Testis (tissue), 3 donors: ENCODE measurements around the gene RASSF8. TPM values are rescaled to one million over a fixed set of nuclear protein-coding genes. Genes with fewer than 3 reads are reported as not detected.

Experiments
- DNase-seq: peaks from one replicate; pipeline ENCODE4 v3.0.0-alpha.2; 2019
- H3K27ac ChIP-seq, 2 donors: fragments of 200-600 bp; sonication (generic); one replicate each; pipeline ENCODE4 v1.5.1; 2019
- H3K27me3 ChIP-seq: fragments of 200-600 bp; sonication (generic); one replicate; pipeline ENCODE4 v1.5.1; 2019
- H3K36me3 ChIP-seq: fragments of 200-600 bp; sonication (generic); one replicate; pipeline ENCODE4 v1.5.1; 2017; ENCODE audit warnings: low read depth; ENCODE audit errors: missing control alignments
- H3K4me1 ChIP-seq: fragments of 200-600 bp; sonication (generic); one replicate; pipeline ENCODE4 v1.5.1; 2019
- H3K4me3 ChIP-seq, 2 donors: fragments of 200-600 bp; sonication (generic); one replicate each; pipeline ENCODE4 v1.5.1; 2017 to 2019
- H3K9me3 ChIP-seq: fragments of 200-600 bp; sonication (generic); one replicate; pipeline ENCODE4 v1.5.1; 2017
- POLR2A ChIP-seq: fragments of 450-650 bp; IDR thresholded peaks from one replicate; pipeline ENCODE4 v1.6.1; 2017; ENCODE audit warnings: antibody characterized with exemption, mild to moderate bottlenecking, moderate library complexity
- WGBS, 2 donors: methylation state at CpG; one replicate each; pipeline ENCODE4 v1.1.5; 2018; 5-methylcytosine and 5-hydroxymethylcytosine counted together
- intact Hi-C: fragments of 100-400 bp; cut with DNase I; formaldehyde crosslinking; loops from one replicate; pipeline ENCODE4 v1.15.1; 2023; ENCODE audit warnings: low total_unique reads
- polyA plus RNA-seq: library from polyadenylated mRNA; stranded (reverse); fragments of 350-450 nt; fragmentation: Illumina TruSeq; extraction: RNeasy Lipid Tissue Mini Kit (QIAGEN cat#74804); gene quantifications from one replicate; pipeline ENCODE4 v1.2.3, GENCODE V29; 2014; ENCODE audit warnings: low read depth, low replicate concordance; ENCODE audit not compliant: insufficient read depth
- total RNA-seq, 2 donors: library from RNA; depleted of rRNA; stranded (reverse); fragments of >200 nt; gene quantifications; one replicate each; pipeline ENCODE4 v1.2.3, GENCODE V29; 2016
- TF ChIP-seq, protein P1 (sequence below), 3 experiments: fragments of 450-650 bp in 2 of 3; fragments of 200-600 bp in 1 of 3; sonication (generic) in 1 of 3; IDR thresholded peaks; one replicate each; pipeline ENCODE4 v1.5.1; 2016 to 2019; ENCODE audit warnings: antibody characterized with exemption in 3 of 3, mild to moderate bottlenecking in 2 of 3, moderate library complexity in 1 of 3

Gene RASSF8
- total and polyA plus RNA-seq, 3 donors from 2014 or later = 71.7 to 93.5 (median 90.0) TPM

DNA sequence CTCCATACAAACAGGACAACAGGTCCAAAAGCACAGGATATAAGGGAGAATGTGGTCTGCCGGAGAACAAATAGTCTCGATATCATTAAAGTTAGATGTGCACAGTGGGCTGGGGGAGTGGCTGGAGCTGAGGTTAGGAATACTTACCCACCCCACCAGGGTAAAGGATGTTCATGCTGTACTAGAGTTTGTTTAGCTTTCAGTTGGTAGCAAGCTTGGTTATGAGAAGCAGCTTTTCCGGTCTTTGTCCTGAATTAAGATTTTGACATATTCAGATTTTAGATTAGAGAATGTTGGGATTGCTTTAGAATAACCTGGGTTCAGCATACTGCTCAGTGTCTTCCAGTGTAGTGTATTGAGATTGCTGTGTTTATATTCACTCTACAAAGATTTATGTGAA lies 16.7 kb downstream of the RASSF8 start:
- no peak overlapping the region for H3K27ac ChIP-seq
- no peaks in the 10 kb centered on the region for H3K9me3 ChIP-seq
- H3K36me3 ChIP-seq = no peaks in the 10 kb centered on the region
- 62 to 67% methylated on average over 3 of the region's 3 CpGs for WGBS, 2 donors
- TF ChIP-seq, protein P1, sequence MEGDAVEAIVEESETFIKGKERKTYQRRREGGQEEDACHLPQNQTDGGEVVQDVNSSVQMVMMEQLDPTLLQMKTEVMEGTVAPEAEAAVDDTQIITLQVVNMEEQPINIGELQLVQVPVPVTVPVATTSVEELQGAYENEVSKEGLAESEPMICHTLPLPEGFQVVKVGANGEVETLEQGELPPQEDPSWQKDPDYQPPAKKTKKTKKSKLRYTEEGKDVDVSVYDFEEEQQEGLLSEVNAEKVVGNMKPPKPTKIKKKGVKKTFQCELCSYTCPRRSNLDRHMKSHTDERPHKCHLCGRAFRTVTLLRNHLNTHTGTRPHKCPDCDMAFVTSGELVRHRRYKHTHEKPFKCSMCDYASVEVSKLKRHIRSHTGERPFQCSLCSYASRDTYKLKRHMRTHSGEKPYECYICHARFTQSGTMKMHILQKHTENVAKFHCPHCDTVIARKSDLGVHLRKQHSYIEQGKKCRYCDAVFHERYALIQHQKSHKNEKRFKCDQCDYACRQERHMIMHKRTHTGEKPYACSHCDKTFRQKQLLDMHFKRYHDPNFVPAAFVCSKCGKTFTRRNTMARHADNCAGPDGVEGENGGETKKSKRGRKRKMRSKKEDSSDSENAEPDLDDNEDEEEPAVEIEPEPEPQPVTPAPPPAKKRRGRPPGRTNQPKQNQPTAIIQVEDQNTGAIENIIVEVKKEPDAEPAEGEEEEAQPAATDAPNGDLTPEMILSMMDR (IDR thresholded peaks at IDR 0.05) = no peak
- no peak for TF ChIP-seq POLR2A
- intact Hi-C loops = no loop called here
- H3K4me3 ChIP-seq = no peak overlapping the region
- no peak for DNase-seq
- no peaks in the 10 kb centered on the region for H3K27me3 ChIP-seq
- peaks cover 13% of the 10 kb centered on the region for H3K4me1 ChIP-seq

GRCh38 chr12:25975682-25976081 lies 17.2 kb downstream of the RASSF8 start:
- Histone ChIP-seq H3K4me3 (peak overlapping the region in 1 of 2 donors; percentile 4), H3K4me1 (peaks cover 13% of the 10 kb centered on the region)
- WGBS, 2 donors = 88 to 89% methylated on average over 2 of the region's 2 CpGs

DNA sequence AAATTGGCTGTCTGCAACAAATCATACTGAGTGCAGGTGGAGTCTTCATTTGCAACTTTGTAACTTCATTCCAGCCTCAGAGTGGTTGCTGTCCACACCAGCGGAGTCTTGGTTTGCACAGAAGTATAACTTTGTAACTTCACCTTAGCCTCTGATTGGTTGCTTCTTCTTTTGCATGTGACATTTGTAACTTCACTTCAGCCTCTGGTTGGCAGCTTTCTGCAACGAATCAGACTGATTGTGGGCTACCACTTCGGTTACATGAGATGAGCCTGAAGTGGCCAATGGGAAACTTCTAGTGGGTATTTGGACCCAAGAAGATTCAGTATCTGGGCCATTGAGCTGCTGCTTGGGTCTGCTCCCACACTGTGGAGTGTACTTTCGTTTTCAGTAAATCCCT lies 17.8 kb downstream of the RASSF8 start:
- peak; percentile 85 for DNase-seq
- H3K36me3 ChIP-seq = no peaks in the 10 kb centered on the region
- peaks cover 9% of the 10 kb centered on the region for H3K4me1 ChIP-seq
- H3K9me3 ChIP-seq = no peaks in the 10 kb centered on the region
- peak overlapping the region in 1 of 2 donors; percentile 40 for H3K27ac ChIP-seq
- H3K27me3 ChIP-seq = no peaks in the 10 kb centered on the region
- intact Hi-C loops = no loop called here
- WGBS, 2 donors = 21 to 24% methylated on average over 4 of the region's 4 CpGs
- no peak for TF ChIP-seq POLR2A
- TF ChIP-seq, protein P1 (IDR thresholded peaks at IDR 0.05) = no peak
- peak overlapping the region; percentile 4 to 30 for H3K4me3 ChIP-seq

More at GRCh38 chr12:25975682-25976081, 17.2 kb downstream of the RASSF8 start:
- H3K9me3 ChIP-seq = no peaks in the 10 kb centered on the region
- H3K27ac ChIP-seq = peak overlapping the region in 1 of 2 donors; percentile 25
- no peaks in the 10 kb centered on the region for H3K27me3 ChIP-seq
- TF ChIP-seq, protein P1 (IDR thresholded peaks at IDR 0.05) = no peak
- no peak for TF ChIP-seq POLR2A
- intact Hi-C loops = no loop called here
- H3K36me3 ChIP-seq = no peaks in the 10 kb centered on the region
- no peak for DNase-seq

DNA sequence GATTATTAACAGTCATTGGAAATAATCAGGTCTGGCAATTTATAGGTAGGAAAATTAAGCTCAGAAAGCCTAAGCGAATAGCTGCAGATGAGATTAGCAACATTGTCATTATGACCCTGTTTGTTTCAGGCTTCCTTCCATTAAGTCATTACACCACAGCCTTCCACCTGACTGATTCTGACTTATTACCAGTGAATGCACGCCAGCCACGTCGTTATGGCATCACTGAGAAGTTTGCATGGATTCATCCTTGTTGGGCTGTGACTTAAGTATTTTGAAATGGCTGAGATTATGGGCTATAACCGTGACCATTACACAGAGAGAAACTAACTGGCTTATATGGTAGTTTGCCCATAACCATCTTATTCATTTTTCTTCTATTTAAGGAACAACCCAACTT lies 18.6 kb downstream of the RASSF8 start:
- no peaks in the 10 kb centered on the region for H3K9me3 ChIP-seq
- peaks cover 9% of the 10 kb centered on the region for H3K4me1 ChIP-seq
- H3K27ac ChIP-seq = peak overlapping the region in 1 of 2 donors; percentile 40
- no peaks in the 10 kb centered on the region for H3K27me3 ChIP-seq
- intact Hi-C loops = no loop called here
- no peak overlapping the region for H3K4me3 ChIP-seq
- TF ChIP-seq, protein P1 (IDR thresholded peaks at IDR 0.05) = no peak
- TF ChIP-seq POLR2A = no peak
- 63 to 71% methylated on average over 5 of the region's 5 CpGs for WGBS, 2 donors
- DNase-seq = no peak
- H3K36me3 ChIP-seq = no peaks in the 10 kb centered on the region

DNA sequence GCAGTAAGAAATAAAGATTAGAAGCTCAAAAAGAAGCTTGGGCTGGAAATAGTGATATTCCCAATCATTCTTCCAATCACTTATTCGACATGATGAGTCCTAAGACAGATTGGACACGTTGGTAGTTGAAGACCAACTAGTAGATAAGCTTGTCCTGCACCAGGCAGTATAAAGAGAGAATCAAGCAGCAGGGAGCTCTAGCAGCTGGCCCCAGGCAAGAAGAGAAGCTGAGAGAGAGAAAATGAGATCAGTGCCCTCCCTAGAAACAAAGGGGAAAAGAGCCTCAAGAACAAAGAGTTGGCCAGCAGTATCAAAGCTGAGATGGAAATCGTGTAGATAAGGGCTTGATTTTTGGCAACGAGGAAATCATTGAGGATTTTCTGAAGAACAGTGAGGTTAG lies 20.6 kb downstream of the RASSF8 start:
- H3K27me3 ChIP-seq = no peaks in the 10 kb centered on the region
- no peak for DNase-seq
- WGBS, 2 donors = 67 to 73% methylated on average over 4 of the region's 4 CpGs
- no peak overlapping the region for H3K4me3 ChIP-seq
- no peaks in the 10 kb centered on the region for H3K36me3 ChIP-seq
- TF ChIP-seq, protein P1 (IDR thresholded peaks at IDR 0.05) = no peak
- TF ChIP-seq POLR2A = no peak
- peaks cover 9% of the 10 kb centered on the region for H3K4me1 ChIP-seq
- H3K27ac ChIP-seq = no peak overlapping the region
- intact Hi-C loops = no loop called here
- no peaks in the 10 kb centered on the region for H3K9me3 ChIP-seq
